Upper lobe of right lung (tissue), 1 donor: ENCODE measurements around the gene MTCL1. TPM values are rescaled to one million over a fixed set of nuclear protein-coding genes. Genes with fewer than 3 reads are reported as not detected.
A peak's percentile ranks its signal among the peaks of the same experiment; 100 is the strongest.

ENCODE experiments used
- ATAC-seq: fragments of 200-7000 bp; cut with Tn5 transposase; one replicate; pipeline ENCODE4 v1.9.1; 2020; ENCODE audit warnings: mild to moderate bottlenecking, moderate library complexity
- DNase-seq: peaks from one replicate; pipeline ENCODE4 v3.0.0-alpha.2; 2020
- H3K27ac ChIP-seq: fragments of 200-600 bp; one replicate; pipeline ENCODE4 v1.8.0; 2022
- H3K27me3 ChIP-seq: fragments of 200-600 bp; one replicate; pipeline ENCODE4 v1.8.0; 2022; ENCODE audit warnings: mild to moderate bottlenecking
- H3K36me3 ChIP-seq: fragments of 200-600 bp; one replicate; pipeline ENCODE4 v1.8.0; 2022
- H3K4me1 ChIP-seq: fragments of 200-600 bp; one replicate; pipeline ENCODE4 v1.8.0; 2022
- H3K4me3 ChIP-seq: fragments of 200-600 bp; one replicate; pipeline ENCODE4 v1.8.0; 2022; ENCODE audit warnings: mild to moderate bottlenecking
- H3K9me3 ChIP-seq: fragments of 200-600 bp; one replicate; pipeline ENCODE4 v1.8.0; 2022
- CTCF ChIP-seq: fragments of 200-600 bp; IDR thresholded peaks from one replicate; pipeline ENCODE4 v1.8.0; 2022; ENCODE audit warnings: antibody characterized with exemption
- intact Hi-C: fragments of 100-400 bp; cut with DNase I; formaldehyde crosslinking; loops from one replicate; pipeline ENCODE4 v1.11.0; 2022
- total RNA-seq: library from RNA; stranded (reverse); fragmentation: NEBNext Ultra II Directional; extraction: Animal tissue kit (Norgen Biotek cat#: 25700); gene quantifications from one replicate; pipeline ENCODE4 v1.2.1, GENCODE V29; 2021
- donor health status: DM: no; HTN: yes; CAD: no; lungs with severe emphysema.

Gene MTCL1
- total RNA-seq, 1 donor from 2014 or later = 10.1 TPM

- intact Hi-C loops = no loop called here
- H3K4me3 ChIP-seq = no peak overlapping the region
- no peaks in the 10 kb centered on the region for H3K9me3 ChIP-seq
- DNase-seq (no peak), ATAC-seq (no peak)
- no peaks in the 10 kb centered on the region for H3K27me3 ChIP-seq
- H3K27ac ChIP-seq = no peak overlapping the region
- TF ChIP-seq CTCF = no peak
- H3K4me1 ChIP-seq = no peaks in the 10 kb centered on the region
- H3K36me3 ChIP-seq = no peaks in the 10 kb centered on the region
Measured at GRCh38 chr18:8688816-8689215, 16.5 kb upstream of the MTCL1 start.

- Histone ChIP-seq H3K36me3 (no peaks in the 10 kb centered on the region), H3K9me3 (no peaks in the 10 kb centered on the region), H3K27me3 (no peaks in the 10 kb centered on the region), H3K4me1 (no peaks in the 10 kb centered on the region), H3K27ac (no peak overlapping the region), H3K4me3 (no peak overlapping the region)
- intact Hi-C loops = no loop called here
- ATAC-seq = no peak
- no peak for DNase-seq
- TF ChIP-seq CTCF = no peak
Measured at GRCh38 chr18:8689517-8689916, 15.8 kb upstream of the MTCL1 start.

GRCh38 chr18:8694891-8695290, 10.5 kb upstream of the MTCL1 start:
- Histone ChIP-seq H3K27ac (no peak overlapping the region), H3K4me1 (no peaks in the 10 kb centered on the region), H3K36me3 (no peaks in the 10 kb centered on the region), H3K4me3 (no peak overlapping the region), H3K27me3 (no peaks in the 10 kb centered on the region), H3K9me3 (no peaks in the 10 kb centered on the region)
- no peak for TF ChIP-seq CTCF
- ATAC-seq (no peak), DNase-seq (no peak)
- intact Hi-C loops = loop anchor here (10.0 kb wide), 1 partner anchor 290 kb away; no protein-coding TSS in a partner anchor

DNA sequence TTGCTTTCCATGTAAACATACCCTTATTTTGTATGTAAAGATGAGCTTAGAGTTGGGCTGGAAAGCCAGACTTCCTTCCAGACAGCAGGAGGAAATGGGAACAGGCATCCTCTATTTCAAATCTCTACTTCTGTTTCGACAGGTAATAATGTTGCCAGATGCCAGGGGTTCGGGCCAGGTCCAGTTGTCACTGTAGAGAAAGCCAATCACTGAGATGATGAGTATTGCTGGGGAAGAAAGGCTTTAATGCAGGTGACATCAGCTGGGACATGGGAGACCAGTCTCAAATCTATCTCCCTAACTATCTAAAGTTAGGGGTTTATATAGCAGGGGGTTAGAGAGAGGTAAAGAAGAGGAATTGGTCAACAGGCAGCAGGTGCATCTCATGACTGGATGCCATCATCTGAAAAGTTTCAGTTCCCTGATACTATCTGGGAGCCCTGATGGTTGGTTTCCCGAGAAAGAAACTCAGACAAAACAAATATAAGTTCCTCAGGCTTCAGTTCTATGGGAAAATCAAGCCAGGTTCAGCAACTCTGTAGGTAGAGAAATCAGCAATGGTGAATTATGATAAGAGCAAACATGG, 9.3 kb upstream of the MTCL1 start:
- no peak overlapping the region for H3K4me3 ChIP-seq
- TF ChIP-seq CTCF = no peak
- intact Hi-C loops = loop anchor here (10.0 kb wide), 1 partner anchor 289 kb away; no protein-coding TSS in a partner anchor
- H3K9me3 ChIP-seq = no peaks in the 10 kb centered on the region
- DNase-seq (no peak), ATAC-seq (no peak)
- no peak overlapping the region for H3K27ac ChIP-seq
- H3K4me1 ChIP-seq = no peaks in the 10 kb centered on the region
- H3K36me3 ChIP-seq = no peaks in the 10 kb centered on the region
- H3K27me3 ChIP-seq = no peaks in the 10 kb centered on the region

DNA sequence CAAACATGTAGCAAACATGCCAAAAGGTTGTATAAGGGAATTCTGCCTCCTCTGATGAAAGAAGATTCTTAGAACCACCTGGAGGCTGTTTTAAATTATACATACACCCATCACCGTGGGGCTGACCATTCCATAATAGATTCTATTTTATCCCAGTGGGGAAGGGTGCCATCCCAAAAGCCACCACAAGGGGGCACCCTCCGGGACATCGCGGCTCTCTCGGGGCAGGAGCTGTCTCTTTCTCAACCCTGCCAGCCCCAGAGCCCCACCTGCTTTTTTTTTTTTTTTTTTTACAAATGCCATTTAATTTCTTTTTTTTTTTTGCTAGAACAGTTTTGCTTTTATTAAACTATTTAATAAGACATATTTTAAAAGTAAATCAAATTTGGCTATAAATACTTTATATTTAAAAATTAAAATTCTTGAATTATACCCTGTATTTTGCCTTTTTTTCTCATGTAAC, 8.6 kb upstream of the MTCL1 start:
- Histone ChIP-seq H3K36me3 (no peaks in the 10 kb centered on the region), H3K27ac (no peak overlapping the region), H3K27me3 (no peaks in the 10 kb centered on the region), H3K4me3 (no peak overlapping the region), H3K9me3 (no peaks in the 10 kb centered on the region), H3K4me1 (no peaks in the 10 kb centered on the region)
- ATAC-seq = peak; percentile 99
- intact Hi-C loops = loop anchor here (10.0 kb wide), 1 partner anchor 288 kb away; no protein-coding TSS in a partner anchor
- DNase-seq = peak; percentile 84
- peak; percentile 97 for TF ChIP-seq CTCF
